ENCODE results near the gene DNM3. TPM values are rescaled to one million over a fixed set of nuclear protein-coding genes. Genes with fewer than 3 reads are reported as not detected.

The DNM3 gene
- total and polyA plus RNA-seq, 2 of the 8 experiments (the other 6 are each of a cell fraction or from before 2014, with no cell fraction given): 2.0 to 8.5 TPM

DNA sequence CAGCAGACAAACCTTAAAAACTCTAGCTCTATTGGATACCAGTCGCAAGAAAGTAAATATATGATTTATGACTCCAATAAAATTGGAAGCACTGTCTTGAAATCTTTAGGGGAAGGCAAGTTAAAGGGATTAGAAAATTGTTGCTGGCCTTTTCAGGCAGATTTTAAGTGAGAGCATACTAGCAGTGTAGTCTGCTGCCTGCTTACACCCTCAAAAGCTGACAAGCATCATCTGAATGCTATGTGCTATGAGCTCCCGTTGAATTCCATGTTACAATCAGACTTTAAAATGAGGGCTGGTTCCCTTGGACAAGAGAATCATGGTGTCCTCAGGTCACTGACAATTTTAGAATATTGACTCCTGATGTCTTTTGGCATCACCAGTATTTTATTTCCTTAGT is 308.0 kb downstream of the DNM3 start (continued):
- TF ChIP-seq, protein P1, sequence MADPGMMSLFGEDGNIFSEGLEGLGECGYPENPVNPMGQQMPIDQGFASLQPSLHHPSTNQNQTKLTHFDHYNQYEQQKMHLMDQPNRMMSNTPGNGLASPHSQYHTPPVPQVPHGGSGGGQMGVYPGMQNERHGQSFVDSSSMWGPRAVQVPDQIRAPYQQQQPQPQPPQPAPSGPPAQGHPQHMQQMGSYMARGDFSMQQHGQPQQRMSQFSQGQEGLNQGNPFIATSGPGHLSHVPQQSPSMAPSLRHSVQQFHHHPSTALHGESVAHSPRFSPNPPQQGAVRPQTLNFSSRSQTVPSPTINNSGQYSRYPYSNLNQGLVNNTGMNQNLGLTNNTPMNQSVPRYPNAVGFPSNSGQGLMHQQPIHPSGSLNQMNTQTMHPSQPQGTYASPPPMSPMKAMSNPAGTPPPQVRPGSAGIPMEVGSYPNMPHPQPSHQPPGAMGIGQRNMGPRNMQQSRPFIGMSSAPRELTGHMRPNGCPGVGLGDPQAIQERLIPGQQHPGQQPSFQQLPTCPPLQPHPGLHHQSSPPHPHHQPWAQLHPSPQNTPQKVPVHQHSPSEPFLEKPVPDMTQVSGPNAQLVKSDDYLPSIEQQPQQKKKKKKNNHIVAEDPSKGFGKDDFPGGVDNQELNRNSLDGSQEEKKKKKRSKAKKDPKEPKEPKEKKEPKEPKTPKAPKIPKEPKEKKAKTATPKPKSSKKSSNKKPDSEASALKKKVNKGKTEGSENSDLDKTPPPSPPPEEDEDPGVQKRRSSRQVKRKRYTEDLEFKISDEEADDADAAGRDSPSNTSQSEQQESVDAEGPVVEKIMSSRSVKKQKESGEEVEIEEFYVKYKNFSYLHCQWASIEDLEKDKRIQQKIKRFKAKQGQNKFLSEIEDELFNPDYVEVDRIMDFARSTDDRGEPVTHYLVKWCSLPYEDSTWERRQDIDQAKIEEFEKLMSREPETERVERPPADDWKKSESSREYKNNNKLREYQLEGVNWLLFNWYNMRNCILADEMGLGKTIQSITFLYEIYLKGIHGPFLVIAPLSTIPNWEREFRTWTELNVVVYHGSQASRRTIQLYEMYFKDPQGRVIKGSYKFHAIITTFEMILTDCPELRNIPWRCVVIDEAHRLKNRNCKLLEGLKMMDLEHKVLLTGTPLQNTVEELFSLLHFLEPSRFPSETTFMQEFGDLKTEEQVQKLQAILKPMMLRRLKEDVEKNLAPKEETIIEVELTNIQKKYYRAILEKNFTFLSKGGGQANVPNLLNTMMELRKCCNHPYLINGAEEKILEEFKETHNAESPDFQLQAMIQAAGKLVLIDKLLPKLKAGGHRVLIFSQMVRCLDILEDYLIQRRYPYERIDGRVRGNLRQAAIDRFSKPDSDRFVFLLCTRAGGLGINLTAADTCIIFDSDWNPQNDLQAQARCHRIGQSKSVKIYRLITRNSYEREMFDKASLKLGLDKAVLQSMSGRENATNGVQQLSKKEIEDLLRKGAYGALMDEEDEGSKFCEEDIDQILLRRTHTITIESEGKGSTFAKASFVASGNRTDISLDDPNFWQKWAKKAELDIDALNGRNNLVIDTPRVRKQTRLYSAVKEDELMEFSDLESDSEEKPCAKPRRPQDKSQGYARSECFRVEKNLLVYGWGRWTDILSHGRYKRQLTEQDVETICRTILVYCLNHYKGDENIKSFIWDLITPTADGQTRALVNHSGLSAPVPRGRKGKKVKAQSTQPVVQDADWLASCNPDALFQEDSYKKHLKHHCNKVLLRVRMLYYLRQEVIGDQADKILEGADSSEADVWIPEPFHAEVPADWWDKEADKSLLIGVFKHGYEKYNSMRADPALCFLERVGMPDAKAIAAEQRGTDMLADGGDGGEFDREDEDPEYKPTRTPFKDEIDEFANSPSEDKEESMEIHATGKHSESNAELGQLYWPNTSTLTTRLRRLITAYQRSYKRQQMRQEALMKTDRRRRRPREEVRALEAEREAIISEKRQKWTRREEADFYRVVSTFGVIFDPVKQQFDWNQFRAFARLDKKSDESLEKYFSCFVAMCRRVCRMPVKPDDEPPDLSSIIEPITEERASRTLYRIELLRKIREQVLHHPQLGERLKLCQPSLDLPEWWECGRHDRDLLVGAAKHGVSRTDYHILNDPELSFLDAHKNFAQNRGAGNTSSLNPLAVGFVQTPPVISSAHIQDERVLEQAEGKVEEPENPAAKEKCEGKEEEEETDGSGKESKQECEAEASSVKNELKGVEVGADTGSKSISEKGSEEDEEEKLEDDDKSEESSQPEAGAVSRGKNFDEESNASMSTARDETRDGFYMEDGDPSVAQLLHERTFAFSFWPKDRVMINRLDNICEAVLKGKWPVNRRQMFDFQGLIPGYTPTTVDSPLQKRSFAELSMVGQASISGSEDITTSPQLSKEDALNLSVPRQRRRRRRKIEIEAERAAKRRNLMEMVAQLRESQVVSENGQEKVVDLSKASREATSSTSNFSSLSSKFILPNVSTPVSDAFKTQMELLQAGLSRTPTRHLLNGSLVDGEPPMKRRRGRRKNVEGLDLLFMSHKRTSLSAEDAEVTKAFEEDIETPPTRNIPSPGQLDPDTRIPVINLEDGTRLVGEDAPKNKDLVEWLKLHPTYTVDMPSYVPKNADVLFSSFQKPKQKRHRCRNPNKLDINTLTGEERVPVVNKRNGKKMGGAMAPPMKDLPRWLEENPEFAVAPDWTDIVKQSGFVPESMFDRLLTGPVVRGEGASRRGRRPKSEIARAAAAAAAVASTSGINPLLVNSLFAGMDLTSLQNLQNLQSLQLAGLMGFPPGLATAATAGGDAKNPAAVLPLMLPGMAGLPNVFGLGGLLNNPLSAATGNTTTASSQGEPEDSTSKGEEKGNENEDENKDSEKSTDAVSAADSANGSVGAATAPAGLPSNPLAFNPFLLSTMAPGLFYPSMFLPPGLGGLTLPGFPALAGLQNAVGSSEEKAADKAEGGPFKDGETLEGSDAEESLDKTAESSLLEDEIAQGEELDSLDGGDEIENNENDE (IDR thresholded peaks at IDR 0.05; ENCODE audit: insufficient replicate concordance, low read length): no peak
- TF ChIP-seq SIRT6 (IDR thresholded peaks at IDR 0.05; ENCODE audit: low read length) (no peak), TAF7 (optimal IDR thresholded peaks at IDR 0.05; ENCODE audit: borderline replicate concordance, low read depth, low read length) (no peak), TAF1 (IDR thresholded peaks at IDR 0.05; ENCODE audit: low read depth, low read length) (no peak), CBX5 (IDR thresholded peaks at IDR 0.05; ENCODE audit: low read depth, low read length) (no peak), RFX5 (IDR thresholded peaks at IDR 0.05; ENCODE audit: borderline replicate concordance, low read depth, low read length) (no peak), POU5F1 (IDR thresholded peaks at IDR 0.05; ENCODE audit: low read depth, low read length) (no peak), RAD21 (IDR thresholded peaks at IDR 0.05 in 1 of 2, conservative IDR thresholded peaks at IDR 0.05 in 1 of 2; ENCODE audit: low read depth in 2 of 2, low read length in 2 of 2) (no peak), EP300 (IDR thresholded peaks at IDR 0.05; ENCODE audit: borderline replicate concordance in 1 of 2, low read depth in 2 of 2, low read length in 2 of 2) (no peak), BRCA1 (IDR thresholded peaks at IDR 0.05; ENCODE audit: low read depth, low read length) (no peak), SP4 (IDR thresholded peaks at IDR 0.05; ENCODE audit: low read length) (no peak), PHF8 (conservative IDR thresholded peaks at IDR 0.05; ENCODE audit: low read depth, low read length) (no peak)

Data from H1 (cell line).